IMR-90 (cell line): ENCODE measurements around the gene SSU72. TPM values are rescaled to one million over a fixed set of nuclear protein-coding genes. Genes with fewer than 3 reads are reported as not detected.

Experiments
- ATAC-seq: fragments of 200-7000 bp; cut with Tn5 transposase; 2 replicates; pipeline ENCODE4 v1.9.1; 2020; ENCODE audit warnings: low read depth, mild to moderate bottlenecking, moderate library complexity
- BruUV-seq: library from RNA; stranded (reverse); fragments of 400-500 nt; replicated peaks from 2 replicates; lab custom pipeline; 2021; lab: Mats Ljungman, UMichigan
- CTCF ChIA-PET: fragments of 300-600 bp; formaldehyde crosslinking; extraction: SDS; loops from one replicate; lab custom pipeline; 2021; ENCODE audit warnings: antibody characterized with exemption; lab: Yijun Ruan, JAX
- POLR2A ChIA-PET: fragments of 300-600 bp; sonication (Branson Sonifier 250); formaldehyde crosslinking; loops from one replicate; lab custom pipeline; 2022; ENCODE audit warnings: antibody characterized with exemption; ENCODE audit not compliant: unreplicated experiment; lab: Charles Lee
- DNase-seq: peaks from one replicate; pipeline ENCODE4 v3.0.0; 2013
- H2AFZ ChIP-seq: replicated peaks from 2 replicates; pipeline ENCODE3; 2013; ENCODE audit warnings: low read length, mild to moderate bottlenecking; ENCODE audit not compliant: poor library complexity
- H2AK5ac ChIP-seq: 2 replicates; pipeline ENCODE4 v1.6.1; 2013; ENCODE audit warnings: low read depth, low read length, inconsistent platforms
- H2AK9ac ChIP-seq: replicated peaks from 2 replicates; pipeline ENCODE3; 2013; ENCODE audit warnings: mild to moderate bottlenecking, low read depth, low read length, moderate library complexity; ENCODE audit not compliant: poor library complexity
- H2BK120ac ChIP-seq: 2 replicates; pipeline ENCODE4 v1.6.1; 2013; ENCODE audit warnings: low read depth, low read length, inconsistent platforms
- H2BK15ac ChIP-seq: 3 replicates; pipeline ENCODE4 v1.6.1; 2013; ENCODE audit warnings: low read depth, low read length, inconsistent platforms
- H2BK20ac ChIP-seq: 2 replicates; pipeline ENCODE4 v1.6.1; 2013; ENCODE audit warnings: low read depth, mild to moderate bottlenecking, inconsistent platforms, low read length, moderate library complexity
- H2BK5ac ChIP-seq: 2 replicates; pipeline ENCODE4 v1.6.1; 2013; ENCODE audit warnings: mild to moderate bottlenecking, low read depth, low read length, inconsistent platforms; ENCODE audit not compliant: poor library complexity, severe bottlenecking
- H3K14ac ChIP-seq: replicated peaks from 2 replicates; pipeline ENCODE4 v1.6.1; 2013; ENCODE audit warnings: low read depth, low read length, inconsistent platforms
- H3K18ac ChIP-seq: 2 replicates; pipeline ENCODE4 v1.6.1; 2013; ENCODE audit warnings: low read depth, low read length, control low read depth
- H3K23ac ChIP-seq: 2 replicates; pipeline ENCODE4 v1.6.1; 2013; ENCODE audit warnings: low read depth, low read length, inconsistent platforms
- H3K27ac ChIP-seq: 2 replicates; pipeline ENCODE4 v1.5.1; 2013; ENCODE audit warnings: mild to moderate bottlenecking, control low read depth, low read length; ENCODE audit not compliant: insufficient read depth
- H3K27me3 ChIP-seq: 2 replicates; pipeline ENCODE4 v1.6.1; 2013; ENCODE audit warnings: low read length; ENCODE audit not compliant: control insufficient read depth, insufficient read depth
- H3K36me3 ChIP-seq: 2 replicates; pipeline ENCODE4 v1.6.1; 2013; ENCODE audit warnings: low read length, mixed read lengths; ENCODE audit not compliant: control insufficient read depth, insufficient read depth
- H3K4ac ChIP-seq: 2 replicates; pipeline ENCODE4 v1.6.1; 2013; ENCODE audit warnings: low read depth, low read length, inconsistent platforms
- H3K4me1 ChIP-seq: 2 replicates; pipeline ENCODE4 v1.6.1; 2013; ENCODE audit warnings: low read length, mixed read lengths; ENCODE audit not compliant: control insufficient read depth, insufficient read depth
- H3K4me2 ChIP-seq: 2 replicates; pipeline ENCODE4 v1.6.1; 2013; ENCODE audit warnings: low read depth, mild to moderate bottlenecking, control low read depth, low read length, moderate library complexity
- H3K4me3 ChIP-seq: 2 replicates; pipeline ENCODE4 v1.5.1; 2013; ENCODE audit warnings: low read depth, mild to moderate bottlenecking, control low read depth, low read length, moderate library complexity; ENCODE audit not compliant: insufficient read depth
- H3K56ac ChIP-seq: 2 replicates; pipeline ENCODE4 v1.6.1; 2013; ENCODE audit warnings: low read length, inconsistent platforms; ENCODE audit not compliant: insufficient read depth; ENCODE audit errors: extremely low read depth
- H3K79me1 ChIP-seq, 2 experiments: 2 replicates each; pipeline ENCODE4 v1.6.1; 2013; ENCODE audit warnings: low read length in 2 of 2, inconsistent platforms in 1 of 2, low read depth in 1 of 2
- H3K9ac ChIP-seq: 2 replicates; pipeline ENCODE4 v1.6.1; 2013; ENCODE audit warnings: low read depth, low read length, control low read depth
- H3K9me1 ChIP-seq: 2 replicates; pipeline ENCODE4 v1.6.1; 2013; ENCODE audit warnings: low read length, inconsistent platforms; ENCODE audit not compliant: insufficient read depth
- H3K9me3 ChIP-seq: 2 replicates; pipeline ENCODE4 v1.6.1; 2013; ENCODE audit warnings: low read length; ENCODE audit not compliant: control insufficient read depth, insufficient read depth
- H4K20me1 ChIP-seq: 2 replicates; pipeline ENCODE4 v1.6.1; 2013; ENCODE audit warnings: low read length, inconsistent platforms; ENCODE audit not compliant: insufficient read depth
- H4K5ac ChIP-seq: 2 replicates; pipeline ENCODE4 v1.6.1; 2013; ENCODE audit warnings: mild to moderate bottlenecking, low read depth, low read length, control low read depth
- H4K8ac ChIP-seq, 2 experiments: 2 replicates each; pipeline ENCODE4 v1.6.1; 2013; ENCODE audit warnings: low read depth in 2 of 2, low read length in 2 of 2, control low read depth in 1 of 2, inconsistent platforms in 1 of 2
- H4K91ac ChIP-seq: 2 replicates; pipeline ENCODE4 v1.6.1; 2013; ENCODE audit warnings: low read depth, low read length, inconsistent platforms; ENCODE audit not compliant: insufficient read depth
- MAFK ChIP-seq: IDR thresholded peaks from 2 replicates; pipeline ENCODE4 v1.6.1; 2012; ENCODE audit warnings: low read depth, low read length, improper control_type of control experiment
- MAZ ChIP-seq: IDR thresholded peaks from 2 replicates; pipeline ENCODE4 v1.6.1; 2012; ENCODE audit warnings: low read depth, mild to moderate bottlenecking, low read length, improper control_type of control experiment, moderate library complexity, borderline replicate concordance
- MXI1 ChIP-seq: IDR thresholded peaks from 2 replicates; pipeline ENCODE4 v1.6.1; 2012; ENCODE audit warnings: low read depth, mild to moderate bottlenecking, low read length, moderate library complexity, borderline replicate concordance
- POLR2A ChIP-seq: IDR thresholded peaks from 2 replicates; pipeline ENCODE4 v1.6.1; 2012; ENCODE audit warnings: mild to moderate bottlenecking, low read depth, low read length
- RCOR1 ChIP-seq: IDR thresholded peaks from 2 replicates; pipeline ENCODE4 v1.6.1; 2012; ENCODE audit warnings: mild to moderate bottlenecking, low read length, improper control_type of control experiment; ENCODE audit not compliant: insufficient replicate concordance
- WGBS, 2 experiments: methylation state at CpG; one replicate each; pipeline versions ENCODE4 v1.1.5 to v1.1.7; 2013; ENCODE audit warnings: missing lambda C conversion rate in 2 of 2; ENCODE audit not compliant: insufficient read length in 1 of 2; ENCODE audit errors: extremely low coverage in 2 of 2; 5-methylcytosine and 5-hydroxymethylcytosine counted together
- dilution Hi-C: fragments of 300-500 bp; cut with HindIII; formaldehyde crosslinking; loops from one replicate; pipeline ENCODE4 v1.14.3; 2018; ENCODE audit warnings: low sequenced_read_pairs; ENCODE audit not compliant: unreplicated experiment
- in situ Hi-C: fragments of 300-500 bp; cut with MboI; formaldehyde crosslinking; loops from 3 replicates; pipeline ENCODE4 v1.14.3; 2019; ENCODE audit warnings: low sequenced_read_pairs, inconsistent platforms, mixed read lengths
- intact Hi-C: fragments of 100-400 bp; cut with micrococcal nuclease; formaldehyde crosslinking; loops from 2 replicates; pipeline ENCODE4 v1.10.0; 2022
- polyA plus RNA-seq, 3 experiments: library from polyadenylated mRNA; depleted of rRNA; stranded (reverse); fragments of >200 nt; gene quantifications; 2 replicates each; pipeline ENCODE4 v1.2.3, GENCODE V29; 2012; ENCODE audit warnings: low replicate concordance in 1 of 3
- total RNA-seq: library from RNA; depleted of rRNA; stranded (reverse); fragments of >200 nt; gene quantifications from 2 replicates; pipeline ENCODE4 v1.2.3, GENCODE V29; 2012
- TF ChIP-seq, protein P1 (sequence below): fragments of 150-350 bp; IDR thresholded peaks from 2 replicates; pipeline ENCODE4 v1.6.1; 2016; ENCODE audit warnings: low read depth, mild to moderate bottlenecking, low read length, moderate library complexity, borderline replicate concordance
- TF ChIP-seq, protein P2 (sequence below): fragments of 150-350 bp; IDR thresholded peaks from 2 replicates; pipeline ENCODE4 v1.6.1; 2017; ENCODE audit warnings: mild to moderate bottlenecking, antibody characterized with exemption, low read length, low read depth

Gene SSU72
- total and polyA plus RNA-seq, 2 of the 4 experiments (the other 2 are of a cell fraction) = 33.7 to 88.4 TPM

DNA sequence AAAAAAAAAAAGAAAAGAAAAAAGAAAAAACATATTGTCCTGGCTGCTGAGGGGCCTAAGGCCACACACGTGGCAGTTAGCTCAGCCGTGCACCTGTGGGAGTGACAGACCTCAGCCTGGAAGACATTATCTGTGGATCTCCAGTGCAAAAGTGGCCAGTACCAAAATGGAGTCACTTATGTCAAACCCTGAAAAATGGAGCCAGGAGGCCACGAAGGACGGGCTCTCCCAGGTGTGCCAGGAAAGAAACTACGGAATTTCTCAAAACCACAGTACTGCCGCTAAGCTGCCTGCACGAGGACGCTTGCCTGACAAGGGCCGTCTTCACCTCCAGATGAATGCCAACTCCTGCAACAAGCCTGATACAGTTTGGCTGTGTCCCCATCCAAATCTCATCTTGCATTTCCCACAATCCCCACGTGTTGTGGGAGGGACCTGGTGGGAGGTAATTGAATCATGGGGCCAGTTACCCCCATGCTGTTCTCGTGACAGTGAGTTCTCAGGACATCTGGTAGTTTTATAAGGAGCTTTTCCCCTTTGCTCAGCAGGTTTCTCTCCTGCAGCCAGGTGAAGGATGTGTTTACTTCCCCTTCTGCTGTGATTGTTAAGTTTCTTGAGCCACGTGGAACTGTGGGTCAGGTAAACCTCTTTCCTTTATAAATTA is 35.3 kb upstream of the SSU72 start:
- in situ Hi-C loops = no loop called here
- WGBS, 2 experiments = 71% methylated on average over 8 of the region's 12 CpGs; no CpG with 5 or more reads in 1 of the 2 experiments
- TF ChIP-seq, protein P1, sequence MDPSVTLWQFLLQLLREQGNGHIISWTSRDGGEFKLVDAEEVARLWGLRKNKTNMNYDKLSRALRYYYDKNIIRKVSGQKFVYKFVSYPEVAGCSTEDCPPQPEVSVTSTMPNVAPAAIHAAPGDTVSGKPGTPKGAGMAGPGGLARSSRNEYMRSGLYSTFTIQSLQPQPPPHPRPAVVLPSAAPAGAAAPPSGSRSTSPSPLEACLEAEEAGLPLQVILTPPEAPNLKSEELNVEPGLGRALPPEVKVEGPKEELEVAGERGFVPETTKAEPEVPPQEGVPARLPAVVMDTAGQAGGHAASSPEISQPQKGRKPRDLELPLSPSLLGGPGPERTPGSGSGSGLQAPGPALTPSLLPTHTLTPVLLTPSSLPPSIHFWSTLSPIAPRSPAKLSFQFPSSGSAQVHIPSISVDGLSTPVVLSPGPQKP = no peak
- TF ChIP-seq RCOR1 = no peak
- TF ChIP-seq, protein P2, sequence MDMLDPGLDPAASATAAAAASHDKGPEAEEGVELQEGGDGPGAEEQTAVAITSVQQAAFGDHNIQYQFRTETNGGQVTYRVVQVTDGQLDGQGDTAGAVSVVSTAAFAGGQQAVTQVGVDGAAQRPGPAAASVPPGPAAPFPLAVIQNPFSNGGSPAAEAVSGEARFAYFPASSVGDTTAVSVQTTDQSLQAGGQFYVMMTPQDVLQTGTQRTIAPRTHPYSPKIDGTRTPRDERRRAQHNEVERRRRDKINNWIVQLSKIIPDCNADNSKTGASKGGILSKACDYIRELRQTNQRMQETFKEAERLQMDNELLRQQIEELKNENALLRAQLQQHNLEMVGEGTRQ = no peak
- TF ChIP-seq POLR2A = no peak
- no peak for TF ChIP-seq MAZ
- no peak for TF ChIP-seq MXI1
- TF ChIP-seq MAFK = no peak
- ATAC-seq (no peak), DNase-seq (no peak)
- Histone ChIP-seq H4K8ac (no peak overlapping the region), H2BK120ac (no peak overlapping the region), H3K27me3 (no peaks in the 10 kb centered on the region), H2BK5ac (no peak overlapping the region), H2BK15ac (no peak overlapping the region), H4K20me1 (peaks cover 16% of the 10 kb centered on the region), H3K9me3 (no peaks in the 10 kb centered on the region), H3K27ac (no peak overlapping the region), H3K4me2 (no peak overlapping the region), H3K36me3 (no peaks in the 10 kb centered on the region), H4K5ac (no peak overlapping the region), H3K9ac (no peak overlapping the region), H3K4me3 (no peak overlapping the region), H3K14ac (no peak overlapping the region), H3K18ac (no peak overlapping the region), H4K91ac (no peak overlapping the region), H2AK9ac (no peak overlapping the region), H3K4me1 (no peaks in the 10 kb centered on the region), H3K56ac (no peak overlapping the region), H2AFZ (no peak overlapping the region), H2BK20ac (no peak overlapping the region), H3K4ac (no peak overlapping the region), H2AK5ac (no peak overlapping the region), H3K79me1 (peaks cover 10 to 18% of the 10 kb centered on the region in 2 experiments; a peak in 3 of 4 replicates), H3K9me1 (peaks cover 9% of the 10 kb centered on the region; the same call in 1 of the 2 replicates), H3K23ac (no peak overlapping the region)
- POLR2A ChIA-PET = no interaction called here
- intact Hi-C loops = no loop called here
- dilution Hi-C loops = no loop called here
- BruUV-seq = no TSS peak
- CTCF ChIA-PET = no interaction called here
